Motor neuron (in vitro differentiated cells): ENCODE measurements around the gene BICRA. TPM values are rescaled to one million over a fixed set of nuclear protein-coding genes. Genes with fewer than 3 reads are reported as not detected.

Source experiments
- ATAC-seq, 8 experiments: fragments of 200-7000 bp; cut with Tn5 transposase; replicated peaks in 6 of 8; 2 replicates each; pipeline ENCODE4 v1.8.0; 2021; ENCODE audit warnings: mild to moderate bottlenecking in 8 of 8, moderate library complexity in 8 of 8
- H3K27ac ChIP-seq, 2 donors: fragments of 250-450 bp; sonication (Bioruptor Pico); 2 replicates each; pipeline ENCODE4 v1.9.0; 2021; ENCODE audit warnings: antibody characterized with exemption in 2 of 2, mild to moderate bottlenecking in 2 of 2, moderate library complexity in 1 of 2
- H3K4me1 ChIP-seq, 2 donors: fragments of 250-450 bp; sonication (Bioruptor Pico); replicated peaks in 1 of 2; 2 replicates each; pipeline ENCODE4 v1.6.1; 2021; ENCODE audit warnings: antibody characterized with exemption in 2 of 2, mild to moderate bottlenecking in 2 of 2, moderate library complexity in 1 of 2
- H3K4me3 ChIP-seq, 5 donors: fragments of 250-450 bp; sonication (Bioruptor Pico); 2 replicates each; pipeline ENCODE4 v1.9.0; 2021; ENCODE audit warnings: antibody characterized with exemption in 5 of 5, mild to moderate bottlenecking in 5 of 5, moderate library complexity in 4 of 5
- WGBS, 10 experiments: fragments of 450-650 bp; shearing (Covaris generic); methylation state at CpG; one replicate each; pipeline ENCODE4 v1.0.0; 2022; 5-methylcytosine and 5-hydroxymethylcytosine counted together
- in situ Hi-C, 9 experiments: fragments of 400-800 bp; cut with MboI; loops; one replicate each; pipeline ENCODE4 v1.15.0; 2021; ENCODE audit warnings: low sequenced_read_pairs in 9 of 9, low pct_unique_long_range_greater_than_20kb in 2 of 9; ENCODE audit not compliant: unreplicated experiment in 9 of 9
- total RNA-seq, 8 experiments: library from RNA; unstranded; fragments of 300-600 nt; gene quantifications; 2 replicates each; pipeline versions ENCODE4 v1.2.3 to v1.2.4, GENCODE V29; 2022

Gene BICRA
- total RNA-seq, 8 experiments from 2014 or later: 1.6 to 9.1 (median 5.5) TPM

GRCh38 chr19:47608074-47608918, 638 bp upstream of the BICRA start:
- peak; percentile 79 to 93 (median 90) for ATAC-seq
- Histone ChIP-seq H3K4me1 (peaks cover 11 to 15% of the 10 kb centered on the region in 2 donors), H3K27ac (peak overlapping the region; percentile 100), H3K4me3 (peak overlapping the region; percentile 72 to 91 (median 87))
- in situ Hi-C loops: no loop called here
- WGBS, 10 experiments: 0 to 2% (median 0%) methylated on average over 1 to 9 of the region's 94 CpGs; no CpG with 5 or more reads in 7 of the 10 experiments

GRCh38 chr19:47609906-47610894, 1.3 kb downstream of the BICRA start:
- Histone ChIP-seq H3K4me3 (peak overlapping the region; percentile 72 to 91 (median 87)), H3K27ac (peak overlapping the region; percentile 100), H3K4me1 (peaks cover 15 to 24% of the 10 kb centered on the region in 2 donors)
- ATAC-seq: peak; percentile 1 to 17 (median 4)
- in situ Hi-C loops: no loop called here
- 0% methylated on average over 1 of the region's 50 CpGs; no CpG with 5 or more reads in 9 of the 10 experiments for WGBS, 10 experiments

DNA sequence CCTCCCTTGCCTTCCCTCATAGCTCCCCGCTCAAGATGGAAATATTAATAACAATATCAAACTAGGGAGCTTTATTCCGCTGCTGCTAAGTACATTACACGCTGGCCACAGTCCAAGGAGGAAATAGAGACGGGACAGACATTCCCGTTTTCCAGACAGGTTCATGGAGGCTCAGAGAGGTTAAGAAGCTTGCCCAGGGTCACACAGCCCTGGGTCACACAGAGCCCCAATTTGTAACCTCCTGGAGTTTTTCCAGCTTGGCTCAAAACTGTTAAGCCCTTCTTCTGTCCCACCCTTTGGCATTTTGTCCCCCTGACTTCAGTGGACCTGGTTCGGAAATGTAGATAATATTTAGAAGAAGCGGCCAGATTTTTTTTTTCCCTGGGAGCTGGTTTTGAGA, 2.0 kb downstream of the BICRA start:
- H3K4me3 ChIP-seq: peak overlapping the region; percentile 72 to 91 (median 87)
- ATAC-seq: no peak
- in situ Hi-C loops: no loop called here
- H3K27ac ChIP-seq: peak overlapping the region in 1 of 2 donors; percentile 100
- 27 to 100% (median 87%) methylated on average over 1 to 7 of the region's 7 CpGs; no CpG with 5 or more reads in 2 of the 10 experiments for WGBS, 10 experiments
- H3K4me1 ChIP-seq: peaks cover 15 to 24% of the 10 kb centered on the region in 2 donors

GRCh38 chr19:47613165-47614020, 4.5 kb downstream of the BICRA start:
- peaks cover 15 to 26% of the 10 kb centered on the region in 2 donors for H3K4me1 ChIP-seq
- in situ Hi-C loops: no loop called here
- peak overlapping the region in 1 of 2 donors; percentile 76 for H3K27ac ChIP-seq
- WGBS, 10 experiments: 39 to 70% (median 50%) methylated on average over 1 to 4 of the region's 14 CpGs; no CpG with 5 or more reads in 6 of the 10 experiments
- peak overlapping the region in 1 of 5 donors; percentile 0 for H3K4me3 ChIP-seq
- ATAC-seq: peak in 3 of 8 experiments; percentile 3 to 6 (median 5)

DNA sequence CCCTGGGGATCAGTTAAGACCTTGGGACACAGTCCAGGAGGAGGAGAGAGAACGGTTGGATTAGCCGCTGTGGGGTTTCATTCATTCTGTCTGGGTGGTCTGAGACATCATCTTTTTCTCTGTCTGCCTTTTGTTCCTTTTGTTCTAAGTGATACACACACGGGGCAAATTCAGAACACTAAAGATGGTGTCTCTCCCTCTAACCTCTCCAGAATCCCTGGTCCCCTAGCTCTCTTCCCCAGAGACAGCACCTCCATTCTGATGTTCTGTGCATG, 5.0 kb downstream of the BICRA start:
- WGBS, 10 experiments: 0 to 100% (median 42%) methylated on average over 1 to 3 of the region's 3 CpGs; no CpG with 5 or more reads in 2 of the 10 experiments
- no peak for ATAC-seq
- Histone ChIP-seq H3K4me1 (peaks cover 15 to 30% of the 10 kb centered on the region in 2 donors), H3K27ac (no peak overlapping the region), H3K4me3 (no peak overlapping the region)
- in situ Hi-C loops: no loop called here

GRCh38 chr19:47614559-47614958, 5.6 kb downstream of the BICRA start:
- H3K4me1 ChIP-seq: peaks cover 15 to 30% of the 10 kb centered on the region in 2 donors
- ATAC-seq: no peak
- H3K4me3 ChIP-seq: no peak overlapping the region
- 86 to 100% (median 98%) methylated on average over 4 to 9 of the region's 10 CpGs; no CpG with 5 or more reads in 1 of the 10 experiments for WGBS, 10 experiments
- in situ Hi-C loops: no loop called here
- H3K27ac ChIP-seq: no peak overlapping the region

GRCh38 chr19:47615230-47615629, 6.3 kb downstream of the BICRA start:
- no peak overlapping the region for H3K27ac ChIP-seq
- in situ Hi-C loops: no loop called here
- no peak for ATAC-seq
- no peak overlapping the region for H3K4me3 ChIP-seq
- peaks cover 15 to 30% of the 10 kb centered on the region in 2 donors for H3K4me1 ChIP-seq
- 94 to 100% (median 100%) methylated on average over 1 to 3 of the region's 7 CpGs; no CpG with 5 or more reads in 6 of the 10 experiments for WGBS, 10 experiments

DNA sequence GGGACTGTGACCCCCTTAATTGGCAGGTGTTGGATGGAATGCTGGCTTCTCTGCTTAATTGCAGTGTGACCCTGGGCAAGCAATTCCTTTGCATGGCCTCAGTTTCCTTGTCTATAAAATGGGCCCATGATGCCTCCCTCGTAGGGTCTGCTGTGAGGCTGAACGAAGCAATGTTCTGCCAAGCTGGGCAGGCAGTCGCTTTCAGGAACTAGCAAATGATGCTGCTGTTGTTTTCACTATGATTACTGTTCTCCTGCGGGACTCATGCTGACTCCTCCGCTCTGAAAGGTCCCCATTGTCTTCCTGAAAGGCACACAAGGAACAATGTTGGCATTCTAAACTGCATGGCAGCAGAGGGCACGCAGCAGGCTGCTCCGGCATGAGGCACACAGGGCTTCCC, 6.8 kb downstream of the BICRA start:
- ATAC-seq: no peak
- in situ Hi-C loops: no loop called here
- 86 to 100% (median 98%) methylated on average over 1 to 6 of the region's 7 CpGs; no CpG with 5 or more reads in 5 of the 10 experiments for WGBS, 10 experiments
- Histone ChIP-seq H3K4me3 (no peak overlapping the region), H3K27ac (no peak overlapping the region), H3K4me1 (peaks cover 14 to 26% of the 10 kb centered on the region in 2 donors)

DNA sequence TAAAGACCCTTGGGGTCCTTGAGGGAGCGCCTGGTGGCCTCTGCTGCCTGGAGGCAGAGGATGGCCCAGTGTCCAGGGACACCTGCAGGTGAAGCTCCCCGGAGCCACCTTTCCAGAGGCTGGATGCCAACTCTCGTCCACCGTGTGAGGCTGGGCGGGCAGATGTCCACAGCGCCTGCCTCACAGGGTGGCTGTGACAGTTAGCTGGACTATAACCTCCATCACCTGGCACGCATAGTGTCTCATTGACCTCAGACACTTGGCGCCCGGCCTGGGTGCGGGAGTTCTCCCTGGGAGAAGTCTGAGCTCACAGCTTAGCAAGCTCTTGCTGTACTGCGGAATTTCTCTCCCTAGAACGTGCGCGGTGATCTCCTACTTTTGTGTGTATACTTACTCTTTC, 9.8 kb downstream of the BICRA start:
- in situ Hi-C loops: no loop called here
- WGBS, 10 experiments: 42 to 83% (median 66%) methylated on average over 1 to 12 of the region's 14 CpGs; no CpG with 5 or more reads in 3 of the 10 experiments
- H3K4me3 ChIP-seq: no peak overlapping the region
- H3K4me1 ChIP-seq: peaks cover 0 to 10% of the 10 kb centered on the region in 2 donors
- H3K27ac ChIP-seq: no peak overlapping the region
- ATAC-seq: peak in 1 of 8 experiments; percentile 16

- peak in 2 of 8 experiments; percentile 57 to 91 for ATAC-seq
- in situ Hi-C loops: no loop called here
- 0 to 60% (median 33%) methylated on average over 1 to 6 of the region's 6 CpGs; no CpG with 5 or more reads in 4 of the 10 experiments for WGBS, 10 experiments
- peaks cover 0 to 6% of the 10 kb centered on the region in 2 donors for H3K4me1 ChIP-seq
- no peak overlapping the region for H3K27ac ChIP-seq
- H3K4me3 ChIP-seq: no peak overlapping the region
These were observed 10.8 kb downstream of the BICRA start for GRCh38 chr19:47619763-47620162.

- 80 to 100% (median 97%) methylated on average over 1 to 8 of the region's 12 CpGs for WGBS, 10 experiments
- in situ Hi-C loops: no loop called here
- H3K27ac ChIP-seq: no peak overlapping the region
- no peak overlapping the region for H3K4me3 ChIP-seq
- no peak for ATAC-seq
- H3K4me1 ChIP-seq: peaks cover 0 to 5% of the 10 kb centered on the region in 2 donors
These were observed 14.4 kb downstream of the BICRA start for GRCh38 chr19:47623151-47623920.
